Measurements from ENCODE around the gene FBN3.
"Not testable (repeated sequence)": the region's sequence is repeated elsewhere in the genome, so short reads cannot be mapped to it uniquely, and the experiment has no call there.

The FBN3 gene

GRCh38 chr19:8116437-8117293 is 32.7 kb downstream of the FBN3 start:
- DNase-seq = no peak

DNA sequence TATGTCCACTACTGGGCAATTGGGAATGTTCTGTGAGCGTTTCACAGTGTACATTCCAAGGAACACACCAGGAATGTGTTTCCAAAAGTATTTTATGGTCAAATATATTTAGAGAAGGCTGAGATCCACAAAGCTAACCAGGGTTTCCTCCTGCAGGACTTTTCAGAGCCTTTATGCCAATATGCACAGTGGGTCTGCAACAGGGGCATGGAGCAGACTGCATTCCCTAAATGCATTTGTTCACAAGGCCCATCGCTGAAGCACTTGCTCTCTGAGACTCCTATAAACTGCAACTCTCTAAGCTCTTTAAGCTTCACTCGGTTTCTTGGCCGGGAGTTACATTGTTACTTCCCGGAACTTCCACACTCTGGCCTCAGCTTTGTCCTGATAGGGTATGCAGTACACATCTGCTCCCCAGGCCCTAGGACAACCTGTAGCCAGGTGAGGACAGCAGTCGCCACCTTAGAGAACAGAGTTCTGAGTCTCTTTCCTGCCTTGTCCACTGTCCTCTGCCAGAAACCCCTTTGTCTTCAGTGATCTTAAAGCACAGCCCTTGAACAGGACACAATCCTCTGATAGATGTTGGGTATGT is 33.5 kb downstream of the FBN3 start:
- DNase-seq = no peak

DNA sequence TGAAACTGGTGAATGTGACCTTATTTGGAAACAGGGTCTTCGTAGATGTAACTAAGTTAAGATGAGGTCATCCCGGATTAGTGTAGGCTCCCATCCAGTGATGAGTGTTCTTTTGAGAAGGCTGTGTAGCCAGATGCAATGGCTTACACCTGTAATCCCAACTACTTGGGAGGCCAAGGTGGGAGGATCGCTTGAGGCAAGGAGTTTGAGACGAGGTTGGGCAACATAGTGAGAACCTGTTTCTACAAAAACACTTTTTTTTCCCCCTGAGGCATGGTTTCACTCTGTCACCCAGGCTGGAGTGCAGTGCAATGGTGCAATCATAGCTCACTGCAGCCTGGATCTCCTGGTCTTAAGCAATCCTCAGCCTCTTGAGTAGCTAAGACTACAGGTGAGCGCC is 36.4 kb downstream of the FBN3 start:
- DNase-seq = no peak

DNA sequence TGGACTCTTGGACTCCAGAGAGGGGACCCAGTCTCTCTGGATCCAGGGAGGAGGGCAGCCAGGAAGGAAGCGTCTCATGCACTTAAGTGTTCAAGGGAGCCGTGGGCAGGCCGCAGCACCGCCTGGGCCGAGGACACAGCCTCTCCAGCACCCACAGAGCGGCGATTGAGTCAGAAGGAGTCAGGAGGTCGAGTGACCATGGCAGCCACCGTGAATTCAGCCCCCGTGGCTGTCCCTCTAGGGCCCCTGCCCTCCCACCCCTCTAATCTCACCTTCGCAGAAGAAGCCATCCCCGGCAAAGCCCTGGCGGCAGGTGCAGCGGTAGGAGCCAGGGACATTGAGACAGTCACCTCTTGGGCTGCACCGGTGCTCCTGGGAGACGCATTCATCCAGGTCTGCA is 38.0 kb downstream of the FBN3 start:
- DNase-seq = no peak

GRCh38 chr19:8110931-8111330 is 38.5 kb downstream of the FBN3 start:
- DNase-seq = no peak

DNA sequence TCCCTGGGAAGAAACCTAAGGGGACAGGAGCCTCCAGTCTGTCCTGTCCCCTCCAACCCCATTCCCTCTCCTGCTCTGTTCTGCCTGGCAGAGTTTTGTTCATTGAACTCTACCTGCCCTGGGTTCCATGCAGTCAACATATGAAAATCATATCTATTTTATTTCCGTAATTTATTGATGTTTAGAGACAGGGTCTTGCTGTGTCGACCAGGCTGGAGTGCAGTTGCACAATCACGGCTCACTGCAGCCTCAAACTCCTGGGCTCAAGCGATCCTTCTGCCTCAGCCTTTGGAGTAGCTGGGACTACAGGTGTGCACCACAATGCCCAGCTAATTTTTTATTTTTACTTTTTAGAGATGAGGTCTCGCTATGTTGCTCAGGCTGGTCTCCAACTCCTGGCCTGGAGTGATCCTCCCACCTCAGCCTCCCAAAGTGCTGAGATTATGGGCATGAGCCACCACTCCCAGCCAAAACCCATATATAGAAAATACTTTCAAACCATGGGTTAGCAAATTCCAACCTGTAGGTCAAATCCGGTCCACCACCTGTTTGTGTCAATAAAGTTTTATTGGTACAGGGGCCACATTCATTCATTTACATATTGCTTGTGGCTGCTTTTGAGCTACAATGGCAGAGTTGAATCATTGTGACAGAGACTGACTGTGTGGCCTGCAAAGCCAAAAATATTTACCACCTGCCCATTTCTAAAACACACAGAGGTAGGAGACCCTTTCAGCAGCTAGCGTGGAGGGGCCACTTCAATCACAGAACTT is 39.3 kb downstream of the FBN3 start:
- DNase-seq = no peak

DNA sequence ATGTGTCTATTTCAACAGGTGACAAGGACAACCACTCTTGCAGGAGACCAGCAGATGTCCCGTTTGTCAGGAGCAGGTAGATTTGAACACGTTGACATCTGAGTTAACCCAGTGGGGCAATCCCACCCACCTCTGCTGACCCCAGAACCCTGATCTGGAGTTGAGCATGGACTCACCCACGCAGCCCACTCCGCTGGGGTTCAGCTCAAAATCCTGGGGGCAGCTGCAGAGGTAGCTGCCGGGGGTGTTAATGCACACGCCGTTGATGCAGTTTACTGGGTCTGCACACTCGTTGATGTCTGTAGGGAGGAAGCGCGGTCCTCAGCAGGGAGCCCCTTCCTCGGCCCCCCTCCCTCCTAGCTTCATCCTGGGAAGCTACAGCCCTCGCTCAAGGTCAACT is 39.9 kb downstream of the FBN3 start:
- no peak for DNase-seq

DNA sequence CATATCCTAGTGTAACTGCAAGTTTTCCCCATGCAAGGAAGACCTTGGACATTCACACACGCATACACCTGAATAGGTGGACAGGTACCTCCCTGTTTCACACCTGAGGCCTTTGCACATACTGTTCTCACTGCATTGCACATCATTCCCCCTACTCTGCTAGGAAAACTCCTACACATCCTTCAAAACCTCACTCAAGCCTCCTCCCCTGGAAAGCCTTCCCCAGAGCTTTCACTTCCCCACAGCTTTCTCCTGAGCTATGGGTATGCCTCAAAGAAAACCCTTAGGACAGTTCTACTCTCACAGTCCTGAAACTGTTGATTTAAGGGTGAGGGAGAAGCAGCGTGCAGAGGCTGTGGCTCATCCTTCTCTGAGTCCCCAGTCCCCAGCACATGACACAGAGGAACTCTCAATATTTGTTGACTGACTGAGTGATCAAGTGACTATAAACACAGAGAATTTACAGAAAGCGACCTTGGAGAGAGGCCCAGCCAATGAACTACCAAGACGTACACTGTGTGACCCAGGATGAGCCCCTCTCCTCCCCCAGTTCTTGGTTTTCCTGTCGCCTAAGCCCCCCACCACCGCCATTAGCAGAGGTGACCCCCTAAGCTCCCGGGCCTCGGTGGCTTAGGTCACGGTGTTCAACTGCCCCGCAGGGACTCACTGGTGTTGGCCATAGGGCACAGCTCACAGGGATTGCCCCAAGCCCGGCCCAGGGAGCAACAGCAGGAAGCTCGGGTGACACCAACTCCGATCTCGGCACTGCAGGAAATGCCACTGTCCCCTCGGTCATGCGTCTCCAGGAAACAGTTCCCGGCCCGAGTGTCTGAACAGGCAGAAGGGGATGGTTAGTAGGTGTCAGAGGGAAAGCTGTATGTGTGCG is 40.6 kb downstream of the FBN3 start:
- DNase-seq = no peak

DNA sequence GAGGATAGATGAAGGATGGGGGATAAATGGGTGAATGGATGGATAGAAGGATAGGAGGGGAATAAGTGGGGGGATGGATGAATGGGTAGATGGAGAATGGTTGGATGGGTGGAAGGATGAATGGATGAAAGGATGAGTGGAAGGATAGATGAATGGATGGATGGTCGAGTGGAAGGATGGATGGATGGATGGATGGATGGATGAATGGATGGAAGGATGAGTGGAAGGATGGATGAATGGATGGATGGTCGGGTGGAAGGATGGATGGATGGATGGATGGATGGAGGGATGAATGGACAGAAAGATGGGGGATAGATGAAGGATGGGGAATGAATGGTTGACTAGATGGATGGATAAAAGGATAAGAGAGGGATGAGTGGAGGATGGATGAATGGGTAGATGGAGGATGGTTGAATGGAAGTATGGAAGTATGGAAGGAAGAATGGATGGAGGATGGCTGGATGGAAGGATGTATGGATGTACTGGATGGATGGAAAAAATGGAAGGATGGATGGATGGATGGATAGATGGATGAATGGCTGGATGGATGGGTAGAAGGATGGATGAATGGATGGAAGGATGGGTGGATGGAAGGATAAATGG is 42.0 kb downstream of the FBN3 start:
- no peak for DNase-seq

GRCh38 chr19:8105471-8105870 is 43.9 kb downstream of the FBN3 start:
- DNase-seq = no peak

GRCh38 chr19:8101910-8102309 is 47.5 kb downstream of the FBN3 start:
- DNase-seq = not testable (repeated sequence)

DNA sequence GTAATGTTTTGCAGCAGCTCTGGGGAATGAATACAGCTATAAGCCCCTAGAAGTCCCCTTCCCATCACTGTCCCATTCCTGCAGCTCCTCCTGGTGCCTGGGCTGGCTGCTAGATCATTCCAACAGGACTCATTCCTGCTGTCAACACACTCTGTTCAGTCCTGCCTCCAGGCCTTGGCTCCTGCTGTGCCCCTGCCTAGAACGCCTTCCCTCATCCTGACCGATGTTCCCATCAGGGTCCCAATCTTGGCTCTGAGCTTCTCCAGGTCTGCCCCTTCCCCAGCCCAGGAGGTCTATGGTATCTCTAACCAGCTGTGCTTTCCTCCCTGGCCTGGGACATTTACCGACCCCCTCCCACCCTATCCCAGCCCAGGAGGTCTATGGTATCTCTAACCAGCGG is 48.1 kb downstream of the FBN3 start:
- no peak for DNase-seq

GRCh38 chr19:8097681-8098567 is 51.5 kb downstream of the FBN3 start:
- DNase-seq = no peak

- DNase-seq = no peak
Observed at GRCh38 chr19:8097198-8097597, 52.2 kb downstream of the FBN3 start.

GRCh38 chr19:8096071-8096470 is 53.3 kb downstream of the FBN3 start:
- DNase-seq = no peak

DNA sequence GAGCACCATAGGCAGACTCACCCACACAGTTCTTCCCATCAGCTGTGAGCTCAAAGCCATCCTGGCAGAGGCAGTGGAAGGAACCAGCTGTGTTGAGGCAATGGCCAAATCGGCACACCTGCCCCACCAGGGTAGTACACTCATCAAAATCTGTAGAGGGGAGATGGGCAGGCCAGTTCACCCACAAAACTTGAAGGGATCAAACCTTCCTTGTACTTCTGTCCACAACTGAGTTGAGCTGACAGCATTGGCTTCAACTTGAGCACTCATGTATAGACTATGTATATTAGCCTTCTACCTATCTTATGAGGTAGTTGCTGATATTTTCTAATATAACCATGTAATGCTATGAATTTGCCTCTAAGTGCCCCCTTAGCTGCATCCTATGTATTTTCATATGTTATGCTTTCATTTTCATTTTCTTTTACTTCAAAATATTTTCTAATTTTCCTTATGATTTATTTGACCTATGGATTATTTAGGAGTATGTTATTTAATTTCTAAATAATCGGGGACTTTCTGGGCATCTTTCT is 54.0 kb downstream of the FBN3 start:
- DNase-seq = no peak

DNA sequence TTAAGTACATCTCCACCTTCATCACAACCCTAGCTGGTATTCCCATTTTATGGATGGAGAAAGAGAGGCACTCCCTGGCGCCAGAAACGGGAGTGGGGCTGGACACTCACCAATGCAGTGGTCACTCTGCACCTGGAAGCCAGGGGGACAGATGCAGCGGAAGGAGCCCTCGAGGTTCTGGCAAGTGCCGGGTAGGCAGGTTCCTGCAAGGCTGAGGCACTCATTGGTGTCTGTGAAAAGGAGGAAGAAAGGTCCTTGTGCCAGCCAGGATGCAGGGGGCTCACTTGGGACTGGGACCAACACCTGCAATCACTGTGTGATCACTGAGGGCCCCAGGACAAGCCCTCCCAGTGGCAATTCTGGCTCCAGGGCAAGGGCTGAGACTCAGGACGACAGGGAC is 55.1 kb downstream of the FBN3 start:
- no peak for DNase-seq

DNA sequence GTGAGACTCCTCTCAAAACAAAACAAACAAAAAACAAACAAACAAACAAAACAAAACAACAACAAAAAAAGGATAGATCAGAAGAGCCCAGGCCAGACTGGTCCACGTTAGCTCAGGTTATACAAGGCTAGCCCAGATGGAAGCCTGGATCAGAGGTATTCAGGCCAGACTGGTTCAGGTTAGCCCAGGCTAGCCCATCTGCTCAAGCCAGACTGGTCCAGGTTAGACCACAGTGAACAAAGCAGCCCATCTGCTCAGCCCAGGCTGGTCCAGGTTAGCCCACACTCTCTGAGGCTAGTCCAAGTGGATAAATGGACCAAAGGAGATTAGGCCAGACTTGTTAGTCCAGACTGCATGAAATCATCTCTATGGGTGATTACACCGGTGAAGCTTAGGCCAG is 55.7 kb downstream of the FBN3 start:
- DNase-seq = no peak

DNA sequence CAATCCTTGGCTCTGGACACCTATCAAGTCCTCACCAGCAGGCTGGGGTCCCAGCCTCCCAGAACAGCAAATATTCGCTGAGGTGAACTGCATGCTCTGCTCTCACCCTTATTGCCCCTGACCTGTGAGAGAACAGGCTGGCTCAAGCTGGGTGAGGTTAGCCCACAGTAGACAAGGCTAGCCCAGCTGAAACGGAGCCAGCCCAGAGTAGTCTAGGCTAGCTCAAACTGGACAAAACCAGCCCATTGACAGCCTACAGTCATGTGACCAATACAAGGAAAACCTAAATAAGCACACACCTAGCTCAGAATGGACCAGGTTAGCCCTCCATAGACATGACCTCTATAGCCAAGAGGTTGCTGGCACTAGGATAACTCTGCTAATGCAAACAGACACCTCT is 58.4 kb downstream of the FBN3 start:
- no peak for DNase-seq

DNA sequence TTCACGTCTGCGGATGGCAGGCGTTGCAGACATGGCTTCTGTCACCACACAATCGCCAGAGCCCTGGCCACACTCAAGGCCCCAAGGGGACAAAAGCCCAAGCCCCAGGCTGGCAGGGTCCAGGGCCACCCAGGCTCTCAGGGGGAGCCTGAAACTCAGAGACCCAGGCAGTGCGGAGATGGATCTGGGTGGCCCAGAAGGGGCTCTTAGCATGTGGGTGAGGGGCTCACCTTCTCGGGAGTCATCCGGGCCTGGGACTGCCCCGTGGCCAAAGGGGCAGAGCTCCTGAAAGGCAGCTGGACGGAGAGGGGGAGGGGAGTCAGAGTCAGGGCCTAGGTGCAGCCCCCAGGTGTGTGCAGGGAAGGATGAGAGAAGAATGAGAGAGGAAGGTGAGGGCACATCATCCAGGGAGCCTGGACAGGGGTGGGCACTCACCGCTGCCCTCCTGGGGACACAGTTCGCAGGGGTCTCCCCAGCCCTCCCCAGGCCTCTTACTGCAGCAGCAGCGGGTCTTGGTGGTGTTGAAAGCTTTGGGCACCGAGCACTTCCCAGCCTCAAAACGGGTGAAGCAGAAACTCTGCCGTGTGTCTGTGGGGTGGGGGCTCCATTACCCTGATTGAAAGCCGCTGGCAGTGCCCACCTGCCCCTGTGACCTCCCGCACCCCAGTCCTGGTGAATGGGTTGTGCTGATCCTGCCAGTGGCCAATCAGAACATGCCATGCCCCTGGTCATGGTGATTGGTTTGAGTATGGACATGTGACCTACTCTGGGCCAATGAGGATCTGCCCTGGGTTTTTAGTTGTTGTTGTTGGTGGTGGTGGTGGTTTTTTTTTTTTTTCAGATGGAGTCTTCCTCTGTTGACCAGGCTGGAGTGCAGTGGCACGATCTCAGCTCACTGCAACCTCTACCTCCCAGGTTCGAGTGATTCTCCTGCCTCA is 59.5 kb downstream of the FBN3 start:
- no peak for DNase-seq

Measured in NCI-H2029 (cell line).